Endothelial cell of umbilical vein (primary cell): ENCODE data around the gene PHC2. TPM values are rescaled to one million over a fixed set of nuclear protein-coding genes. Genes with fewer than 3 reads are reported as not detected.

ENCODE experiments used
- BruUV-seq: library from RNA; stranded (reverse); fragments of 400-500 nt; replicated peaks from 2 replicates; lab custom pipeline; 2021; lab: Mats Ljungman, UMichigan
- CTCF ChIA-PET: fragments of 300-600, 350-600 bp; sonication (Branson Sonifier 250); formaldehyde crosslinking; loops from one replicate; lab custom pipeline; 2021; ENCODE audit warnings: antibody characterized with exemption, inconsistent platforms; lab: Charles Lee
- POLR2A ChIA-PET: fragments of 300-600, 350-600 bp; sonication (Branson Sonifier 250); formaldehyde crosslinking; loops from one replicate; lab custom pipeline; 2021; ENCODE audit warnings: antibody characterized with exemption, inconsistent platforms; lab: Charles Lee
- DNase-seq: peaks from one replicate; pipeline ENCODE4 v3.0.0-alpha.2; 2011; ENCODE audit warnings: low read depth, low spot score
- FAIRE-seq: peaks from 2 replicates; lab custom pipeline; 2011; peaks lifted over from hg19 to GRCh38; lab: Jason Lieb, UNC
- H2AFZ ChIP-seq: 2 replicates; pipeline ENCODE4 v1.6.0; 2012; ENCODE audit warnings: low read depth, low read length, control low read depth, inconsistent platforms
- H3K27ac ChIP-seq: 2 replicates; pipeline ENCODE4 v1.5.1; 2011; ENCODE audit warnings: low read depth, mild to moderate bottlenecking, control low read depth, low read length, moderate library complexity; ENCODE audit not compliant: insufficient read depth
- H3K27me3 ChIP-seq, 2 experiments: 2 replicates each; pipeline versions ENCODE4 v1.6.0 to v1.6.1; 2011; ENCODE audit warnings: low read length in 2 of 2, mixed read lengths in 1 of 2; ENCODE audit not compliant: control insufficient read depth in 2 of 2, insufficient read depth in 2 of 2
- H3K36me3 ChIP-seq, 2 experiments: 2 replicates in 1 of 2; 3 replicates in 1 of 2; pipeline ENCODE4 v1.5.1; 2011; ENCODE audit warnings: low read length in 2 of 2, mild to moderate bottlenecking in 1 of 2, moderate library complexity in 1 of 2; ENCODE audit not compliant: control insufficient read depth in 2 of 2, insufficient read depth in 2 of 2; ENCODE audit errors: extremely low read depth in 1 of 2
- H3K4me1 ChIP-seq: 3 replicates; pipeline ENCODE4 v1.5.1; 2011; ENCODE audit warnings: mild to moderate bottlenecking, low read length; ENCODE audit not compliant: control insufficient read depth, insufficient read depth; ENCODE audit errors: extremely low read depth
- H3K4me2 ChIP-seq: 2 replicates; pipeline ENCODE4 v1.6.1; 2011; ENCODE audit warnings: low read length, control low read depth, mixed read lengths; ENCODE audit not compliant: insufficient read depth
- H3K4me3 ChIP-seq, 3 experiments: fragments of 200-600 bp in 1 of 3; sonication (generic), shearing (Covaris generic) in 1 of 3; replicated peaks in 1 of 3; 2 replicates each; pipeline ENCODE4 v1.5.1; 2011 to 2016; ENCODE audit warnings: control low read depth in 3 of 3, low read length in 3 of 3, mild to moderate bottlenecking in 2 of 3, inconsistent platforms in 1 of 3, low read depth in 1 of 3, moderate library complexity in 1 of 3; ENCODE audit not compliant: insufficient read depth in 1 of 3
- H3K79me2 ChIP-seq: 2 replicates; pipeline ENCODE4 v1.6.0; 2012; ENCODE audit warnings: low read length, inconsistent platforms; ENCODE audit not compliant: control insufficient read depth, insufficient read depth
- H3K9ac ChIP-seq: replicated peaks from 2 replicates; pipeline ENCODE3; 2011; ENCODE audit warnings: low read length, control low read depth; ENCODE audit not compliant: insufficient read depth; ENCODE audit errors: extremely low read depth
- H3K9me1 ChIP-seq: replicated peaks from 3 replicates; pipeline ENCODE4 v1.6.0; 2011; ENCODE audit warnings: mild to moderate bottlenecking, low read length; ENCODE audit not compliant: control insufficient read depth, insufficient read depth; ENCODE audit errors: extremely low read depth
- H3K9me3 ChIP-seq: replicated peaks from 2 replicates; pipeline ENCODE4 v1.5.1; 2012; ENCODE audit warnings: low read length, inconsistent platforms; ENCODE audit not compliant: control insufficient read depth, insufficient read depth
- H4K20me1 ChIP-seq: replicated peaks from 2 replicates; pipeline ENCODE3; 2011; ENCODE audit warnings: mild to moderate bottlenecking, low read length; ENCODE audit not compliant: control insufficient read depth, insufficient read depth; ENCODE audit errors: extremely low read depth
- CTCF ChIP-seq, 2 donors: IDR thresholded peaks; 1 replicate in 1 of 2; 2 replicates in 1 of 2; pipeline ENCODE4 v1.5.1; 2011; ENCODE audit warnings: low read length in 2 of 2, mild to moderate bottlenecking in 2 of 2, moderate library complexity in 2 of 2, control low read depth in 1 of 2, inconsistent platforms in 1 of 2, low read depth in 1 of 2; ENCODE audit not compliant: insufficient read depth in 1 of 2; ENCODE audit errors: extremely low read depth in 1 of 2
- EZH2 ChIP-seq: IDR thresholded peaks from 2 replicates; pipeline ENCODE4 v1.6.1; 2012; ENCODE audit warnings: borderline replicate concordance, low read depth, mild to moderate bottlenecking, moderate library complexity, low read length, inconsistent platforms; ENCODE audit not compliant: severe bottlenecking
- FOS ChIP-seq: IDR thresholded peaks from 2 replicates; pipeline ENCODE4 v1.6.1; 2011; ENCODE audit warnings: mild to moderate bottlenecking, low read length, moderate library complexity, borderline replicate concordance; ENCODE audit not compliant: insufficient read depth
- GATA2 ChIP-seq: IDR thresholded peaks from 2 replicates; pipeline ENCODE4 v1.7.0; 2011; ENCODE audit warnings: low read depth, mild to moderate bottlenecking, moderate library complexity, mixed read lengths, low read length; ENCODE audit not compliant: insufficient read length, insufficient read depth
- JUN ChIP-seq: IDR thresholded peaks from 2 replicates; pipeline ENCODE4 v1.6.1; 2011; ENCODE audit warnings: borderline replicate concordance, low read depth; ENCODE audit not compliant: insufficient read length, insufficient read depth
- MAX ChIP-seq: IDR thresholded peaks from 2 replicates; pipeline ENCODE4 v1.6.1; 2011; ENCODE audit not compliant: insufficient read depth, insufficient read length
- MYC ChIP-seq: IDR thresholded peaks from one replicate; pipeline ENCODE4 v1.6.1; 2011; ENCODE audit warnings: mild to moderate bottlenecking, low read depth, low read length
- POLR2A ChIP-seq: IDR thresholded peaks from 2 replicates; pipeline ENCODE4 v1.6.1; 2012; ENCODE audit warnings: low read depth, mild to moderate bottlenecking, control low read depth, low read length
- dilution Hi-C: fragments of 300-500 bp; cut with MboI; formaldehyde crosslinking; loops from one replicate; pipeline ENCODE4 v1.15.0; 2019; ENCODE audit warnings: low sequenced_read_pairs; ENCODE audit not compliant: extremely low pct_ligation_motif_present
- intact Hi-C: fragments of 100-400 bp; cut with micrococcal nuclease; formaldehyde crosslinking; loops from one replicate; pipeline ENCODE4 v1.10.0; 2022
- polyA plus RNA-seq, 4 experiments: library from polyadenylated mRNA; depleted of rRNA in 3 of 4; stranded (reverse) in 3 of 4; unstranded in 1 of 4; fragments of >200 nt; gene quantifications; 2 replicates each; pipeline versions ENCODE4 v1.2.1 to v1.2.3, GENCODE V29; 2011 to 2012; ENCODE audit warnings: missing spikeins in 1 of 4
- total RNA-seq: library from RNA; stranded (reverse); gene quantifications from 2 replicates; pipeline ENCODE4 v1.2.3, GENCODE V29; 2021

PHC2 gene
- total and polyA plus RNA-seq, 2 donors (not counting 3 experiments of a cell fraction or from before 2014, with no cell fraction given) = 65.6 to 79.0 TPM

GRCh38 chr1:33402206-33402605, 28.7 kb downstream of the PHC2 start:
- Histone ChIP-seq H3K27me3 (no peaks in the 10 kb centered on the region), H3K4me1 (no peaks in the 10 kb centered on the region), H3K27ac (no peak overlapping the region), H3K4me3 (no peak overlapping the region), H3K9me1 (no peaks in the 10 kb centered on the region), H4K20me1 (no peaks in the 10 kb centered on the region), H2AFZ (no peak overlapping the region), H3K9me3 (no peaks in the 10 kb centered on the region), H3K36me3 (no peaks in the 10 kb centered on the region), H3K4me2 (no peak overlapping the region), H3K9ac (no peak overlapping the region), H3K79me2 (no peaks in the 10 kb centered on the region)
- no TSS peak for BruUV-seq
- ChIA-PET CTCF (no interaction called here), POLR2A (no interaction called here)
- intact Hi-C loops (no loop called here), dilution Hi-C loops (no loop called here)
- no peak for TF ChIP-seq MAX
- TF ChIP-seq JUN = no peak
- TF ChIP-seq FOS = no peak
- TF ChIP-seq POLR2A = no peak
- no peak for TF ChIP-seq CTCF (IDR thresholded peaks at IDR 0.05; ENCODE audit: extremely low read depth in 1 of 2, insufficient read depth in 1 of 2, low read depth in 1 of 2, low read length in 2 of 2)
- no peak for TF ChIP-seq MYC
- no peak for TF ChIP-seq GATA2
- no peak for TF ChIP-seq EZH2
- no peak for FAIRE-seq
- DNase-seq = no peak
